Nephron (organoid): ENCODE results near the gene DDB1.

ENCODE experiments used
- H3K27ac Mint-ChIP-seq, 3 experiments: 2 replicates each; pipeline ENCODE4 v1.8.0; 2020; ENCODE audit warnings: mixed read lengths in 3 of 3, mild to moderate bottlenecking in 2 of 3, moderate library complexity in 1 of 3
- H3K27me3 Mint-ChIP-seq: 2 replicates; pipeline ENCODE4 v1.8.0; 2021; ENCODE audit warnings: low read depth, mild to moderate bottlenecking, moderate library complexity, mixed read lengths
- H3K36me3 Mint-ChIP-seq: 2 replicates; pipeline ENCODE4 v1.8.0; 2020; ENCODE audit warnings: low read depth, mixed read lengths
- H3K4me1 Mint-ChIP-seq: 2 replicates; pipeline ENCODE4 v1.8.0; 2020; ENCODE audit warnings: mixed read lengths
- H3K4me3 Mint-ChIP-seq, 3 experiments: 2 replicates each; pipeline ENCODE4 v1.8.0; 2020; ENCODE audit warnings: mild to moderate bottlenecking in 3 of 3, mixed read lengths in 3 of 3, moderate library complexity in 2 of 3
- H3K9me3 Mint-ChIP-seq: 2 replicates; pipeline ENCODE4 v1.8.0; 2020; ENCODE audit warnings: mixed read lengths
- TF ChIP-seq, protein P1 (sequence below), 3 experiments: fragments of 200-600 bp; sonication (generic); IDR thresholded peaks; one replicate each; pipeline ENCODE4 v1.5.0; 2021; ENCODE audit warnings: antibody characterized with exemption in 3 of 3; ENCODE audit not compliant: unreplicated experiment in 3 of 3

The DDB1 gene

GRCh38 chr11:61290905-61291690 is 41.8 kb downstream of the DDB1 start:
- Mint-ChIP-seq H3K36me3 (peaks cover 9% of the 10 kb centered on the region), H3K27ac (no peak overlapping the region), H3K9me3 (no peaks in the 10 kb centered on the region), H3K27me3 (peaks cover 26% of the 10 kb centered on the region), H3K4me1 (peaks cover 11% of the 10 kb centered on the region), H3K4me3 (peak overlapping the region in 1 of 3 experiments; percentile 54)
- TF ChIP-seq, protein P1, sequence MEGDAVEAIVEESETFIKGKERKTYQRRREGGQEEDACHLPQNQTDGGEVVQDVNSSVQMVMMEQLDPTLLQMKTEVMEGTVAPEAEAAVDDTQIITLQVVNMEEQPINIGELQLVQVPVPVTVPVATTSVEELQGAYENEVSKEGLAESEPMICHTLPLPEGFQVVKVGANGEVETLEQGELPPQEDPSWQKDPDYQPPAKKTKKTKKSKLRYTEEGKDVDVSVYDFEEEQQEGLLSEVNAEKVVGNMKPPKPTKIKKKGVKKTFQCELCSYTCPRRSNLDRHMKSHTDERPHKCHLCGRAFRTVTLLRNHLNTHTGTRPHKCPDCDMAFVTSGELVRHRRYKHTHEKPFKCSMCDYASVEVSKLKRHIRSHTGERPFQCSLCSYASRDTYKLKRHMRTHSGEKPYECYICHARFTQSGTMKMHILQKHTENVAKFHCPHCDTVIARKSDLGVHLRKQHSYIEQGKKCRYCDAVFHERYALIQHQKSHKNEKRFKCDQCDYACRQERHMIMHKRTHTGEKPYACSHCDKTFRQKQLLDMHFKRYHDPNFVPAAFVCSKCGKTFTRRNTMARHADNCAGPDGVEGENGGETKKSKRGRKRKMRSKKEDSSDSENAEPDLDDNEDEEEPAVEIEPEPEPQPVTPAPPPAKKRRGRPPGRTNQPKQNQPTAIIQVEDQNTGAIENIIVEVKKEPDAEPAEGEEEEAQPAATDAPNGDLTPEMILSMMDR (IDR thresholded peaks at IDR 0.05; ENCODE audit: unreplicated experiment in 3 of 3), result no peak

GRCh38 chr11:61287338-61287977 is 45.4 kb downstream of the DDB1 start:
- H3K4me3 Mint-ChIP-seq, result no peak overlapping the region
- peaks cover 42% of the 10 kb centered on the region for H3K36me3 Mint-ChIP-seq
- TF ChIP-seq, protein P1 (IDR thresholded peaks at IDR 0.05; ENCODE audit: unreplicated experiment in 3 of 3), result no peak
- H3K27me3 Mint-ChIP-seq, result peaks cover 21% of the 10 kb centered on the region
- H3K4me1 Mint-ChIP-seq, result no peaks in the 10 kb centered on the region
- no peaks in the 10 kb centered on the region for H3K9me3 Mint-ChIP-seq
- peak overlapping the region in 1 of 3 experiments; percentile 16 for H3K27ac Mint-ChIP-seq

DNA sequence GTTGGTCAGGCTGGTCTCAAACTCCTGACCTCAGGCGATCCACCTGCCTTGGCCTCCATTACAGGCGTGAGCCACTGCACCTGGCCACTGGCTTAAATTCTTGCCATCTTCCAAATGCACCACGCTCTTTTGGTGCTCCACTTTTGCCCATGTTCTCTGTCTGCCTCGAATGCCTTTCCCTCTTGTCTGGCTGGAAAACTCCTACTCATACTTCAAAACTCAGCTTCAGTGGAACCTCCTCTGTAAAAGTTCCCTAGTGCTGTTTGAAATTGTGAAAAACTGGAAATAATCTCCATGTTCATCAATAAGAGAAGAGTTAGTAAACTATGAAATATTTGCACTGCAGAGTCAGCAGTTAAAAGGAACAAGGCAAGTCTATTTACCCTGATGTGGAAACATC is 49.3 kb downstream of the DDB1 start:
- Mint-ChIP-seq H3K27ac (no peak overlapping the region), H3K36me3 (peaks cover 51% of the 10 kb centered on the region), H3K4me1 (no peaks in the 10 kb centered on the region), H3K27me3 (peaks cover 20% of the 10 kb centered on the region), H3K4me3 (no peak overlapping the region), H3K9me3 (no peaks in the 10 kb centered on the region)
- TF ChIP-seq, protein P1 (IDR thresholded peaks at IDR 0.05; ENCODE audit: unreplicated experiment in 3 of 3), result no peak

DNA sequence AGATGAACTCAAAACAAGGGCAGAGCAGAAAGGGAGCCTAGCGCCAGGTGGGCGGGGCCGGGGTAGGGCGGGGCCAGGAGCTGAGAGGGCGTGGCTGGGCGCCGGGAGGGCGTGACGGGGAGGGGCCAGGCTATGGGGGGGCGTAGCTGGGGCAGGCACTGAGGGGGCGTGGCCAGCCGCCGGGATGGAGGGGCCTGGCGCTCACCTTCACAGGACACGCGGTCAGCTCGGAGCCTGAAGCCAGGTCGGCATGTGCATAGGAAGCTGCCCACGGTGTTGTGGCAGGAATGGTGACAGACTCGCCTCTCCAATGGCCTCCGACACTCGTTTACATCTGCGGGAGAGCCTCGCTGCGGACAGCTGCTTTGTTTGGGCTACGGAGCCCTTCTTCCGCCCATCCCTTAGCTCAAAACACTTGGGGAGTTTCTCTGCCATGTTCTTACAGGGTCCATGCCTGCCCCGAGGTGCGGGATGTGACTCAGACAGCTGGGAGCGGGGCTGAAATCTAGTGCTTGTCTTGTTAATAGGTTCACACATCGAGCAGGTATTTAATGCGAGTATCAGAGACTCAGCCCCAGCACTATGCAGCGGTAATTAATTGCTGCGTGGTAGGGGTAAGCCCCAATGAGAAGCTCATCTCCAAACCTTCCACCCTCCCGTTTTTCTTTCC is 51.2 kb downstream of the DDB1 start:
- H3K4me3 Mint-ChIP-seq, result no peak overlapping the region
- no peaks in the 10 kb centered on the region for H3K9me3 Mint-ChIP-seq
- no peak overlapping the region for H3K27ac Mint-ChIP-seq
- peaks cover 5% of the 10 kb centered on the region for H3K4me1 Mint-ChIP-seq
- peaks cover 20% of the 10 kb centered on the region for H3K27me3 Mint-ChIP-seq
- TF ChIP-seq, protein P1 (IDR thresholded peaks at IDR 0.05; ENCODE audit: unreplicated experiment in 3 of 3), result no peak
- peaks cover 43% of the 10 kb centered on the region for H3K36me3 Mint-ChIP-seq

GRCh38 chr11:61280883-61281580 is 51.9 kb downstream of the DDB1 start:
- Mint-ChIP-seq H3K9me3 (no peaks in the 10 kb centered on the region), H3K27me3 (peaks cover 20% of the 10 kb centered on the region), H3K4me3 (no peak overlapping the region), H3K4me1 (peaks cover 5% of the 10 kb centered on the region), H3K36me3 (peaks cover 41% of the 10 kb centered on the region), H3K27ac (no peak overlapping the region)
- TF ChIP-seq, protein P1 (IDR thresholded peaks at IDR 0.05; ENCODE audit: unreplicated experiment in 3 of 3), result no peak
